Cardiac muscle cell (in vitro differentiated cells and primary cell): Measurements from ENCODE around the gene VTA1. TPM values are rescaled to one million over a fixed set of nuclear protein-coding genes. Genes with fewer than 3 reads are reported as not detected.
"Not testable (repeated sequence)": the region's sequence is repeated elsewhere in the genome, so short reads cannot be mapped to it uniquely, and the experiment has no call there.

Source experiments
- DNase-seq, 2 donors: peaks; one replicate each; pipeline versions ENCODE4 v3.0.0 to v3.0.0-alpha.2; 2010 to 2017; ENCODE audit warnings: low read depth in 1 of 2, low spot score in 1 of 2
- H3K27ac ChIP-seq: fragments of 200-600 bp; sonication (generic); 2 replicates; pipeline ENCODE4 v1.5.1; 2016
- H3K27me3 ChIP-seq: fragments of 200-600 bp; sonication (generic); 2 replicates; pipeline ENCODE4 v1.6.0; 2016; ENCODE audit warnings: control low read depth
- H3K36me3 ChIP-seq: fragments of 200-600 bp; sonication (generic); 2 replicates; pipeline ENCODE4 v1.5.1; 2016; ENCODE audit warnings: control low read depth
- H3K4me1 ChIP-seq: fragments of 200-600 bp; sonication (generic); 2 replicates; pipeline ENCODE4 v1.8.1; 2017; ENCODE audit warnings: low read depth, mild to moderate bottlenecking, mixed run types
- H3K4me3 ChIP-seq: fragments of 200-600 bp; sonication (generic); 2 replicates; pipeline ENCODE4 v1.5.1; 2016; ENCODE audit warnings: mild to moderate bottlenecking
- H3K9me3 ChIP-seq: fragments of 200-600 bp; sonication (generic); 2 replicates; pipeline ENCODE4 v1.5.1; 2017; ENCODE audit warnings: low read depth, mild to moderate bottlenecking, control low read depth
- polyA plus RNA-seq: library from polyadenylated mRNA; unstranded; fragments of >200 nt; fragmentation: Nextera tagmentation; extraction: Ambion mirVana; gene quantifications from 2 replicates; pipeline ENCODE4 v1.2.1, GENCODE V29; 2016
- total RNA-seq: library from RNA; depleted of rRNA; stranded (reverse); fragments of >200 nt; gene quantifications from 2 replicates; pipeline ENCODE4 v1.2.3, GENCODE V29; 2016
- TF ChIP-seq, protein P1 (sequence below): IDR thresholded peaks from 2 replicates; pipeline ENCODE4 v1.5.1; 2012; ENCODE audit warnings: low read depth, mild to moderate bottlenecking, low read length

The VTA1 gene
- total and polyA plus RNA-seq, 2 experiments from 2014 or later = 44.0 to 93.0 TPM

GRCh38 chr6:142185641-142186040 is 38.6 kb downstream of the VTA1 start:
- Histone ChIP-seq H3K9me3 (no peaks in the 10 kb centered on the region), H3K27ac (no peak overlapping the region), H3K4me3 (no peak overlapping the region), H3K4me1 (peaks cover 15% of the 10 kb centered on the region), H3K36me3 (no peaks in the 10 kb centered on the region), H3K27me3 (no peaks in the 10 kb centered on the region)
- TF ChIP-seq, protein P1, sequence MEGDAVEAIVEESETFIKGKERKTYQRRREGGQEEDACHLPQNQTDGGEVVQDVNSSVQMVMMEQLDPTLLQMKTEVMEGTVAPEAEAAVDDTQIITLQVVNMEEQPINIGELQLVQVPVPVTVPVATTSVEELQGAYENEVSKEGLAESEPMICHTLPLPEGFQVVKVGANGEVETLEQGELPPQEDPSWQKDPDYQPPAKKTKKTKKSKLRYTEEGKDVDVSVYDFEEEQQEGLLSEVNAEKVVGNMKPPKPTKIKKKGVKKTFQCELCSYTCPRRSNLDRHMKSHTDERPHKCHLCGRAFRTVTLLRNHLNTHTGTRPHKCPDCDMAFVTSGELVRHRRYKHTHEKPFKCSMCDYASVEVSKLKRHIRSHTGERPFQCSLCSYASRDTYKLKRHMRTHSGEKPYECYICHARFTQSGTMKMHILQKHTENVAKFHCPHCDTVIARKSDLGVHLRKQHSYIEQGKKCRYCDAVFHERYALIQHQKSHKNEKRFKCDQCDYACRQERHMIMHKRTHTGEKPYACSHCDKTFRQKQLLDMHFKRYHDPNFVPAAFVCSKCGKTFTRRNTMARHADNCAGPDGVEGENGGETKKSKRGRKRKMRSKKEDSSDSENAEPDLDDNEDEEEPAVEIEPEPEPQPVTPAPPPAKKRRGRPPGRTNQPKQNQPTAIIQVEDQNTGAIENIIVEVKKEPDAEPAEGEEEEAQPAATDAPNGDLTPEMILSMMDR = no peak
- no peak for DNase-seq

DNA sequence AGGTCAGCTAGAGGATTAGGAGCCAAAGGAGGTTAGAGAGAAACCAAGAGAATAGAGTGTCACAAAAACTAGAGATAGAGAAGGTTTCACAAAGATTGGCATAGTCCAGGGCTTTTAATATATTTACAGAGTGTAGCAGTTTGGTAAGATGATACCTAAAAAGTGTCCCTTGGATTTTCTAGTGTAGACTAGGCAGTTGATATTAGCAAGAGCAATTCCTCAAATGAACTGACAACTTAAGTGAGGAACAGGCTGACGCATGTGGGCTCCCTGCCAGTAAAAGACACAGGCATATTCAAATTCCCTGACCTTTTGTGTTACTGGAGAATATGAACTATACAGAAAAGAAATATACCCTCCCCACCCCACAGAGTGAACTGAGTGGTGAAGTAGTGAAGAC is 40.1 kb downstream of the VTA1 start:
- TF ChIP-seq, protein P1 = no peak

GRCh38 chr6:142188341-142188740 is 41.3 kb downstream of the VTA1 start:
- not testable (repeated sequence) for H3K27me3 ChIP-seq, DNase-seq, H3K4me3 ChIP-seq, H3K27ac ChIP-seq, H3K9me3 ChIP-seq, H3K36me3 ChIP-seq
- H3K4me1 ChIP-seq = peaks cover 15% of the 10 kb centered on the region

More for the DNA sequence above, 40.1 kb downstream of the VTA1 start:
- DNase-seq = peak; percentile 67 to 73
- Histone ChIP-seq H3K4me1 (peaks cover 15% of the 10 kb centered on the region), H3K36me3 (no peaks in the 10 kb centered on the region), H3K9me3 (no peaks in the 10 kb centered on the region), H3K27ac (peak overlapping the region; percentile 61), H3K27me3 (no peaks in the 10 kb centered on the region), H3K4me3 (no peak overlapping the region)

DNA sequence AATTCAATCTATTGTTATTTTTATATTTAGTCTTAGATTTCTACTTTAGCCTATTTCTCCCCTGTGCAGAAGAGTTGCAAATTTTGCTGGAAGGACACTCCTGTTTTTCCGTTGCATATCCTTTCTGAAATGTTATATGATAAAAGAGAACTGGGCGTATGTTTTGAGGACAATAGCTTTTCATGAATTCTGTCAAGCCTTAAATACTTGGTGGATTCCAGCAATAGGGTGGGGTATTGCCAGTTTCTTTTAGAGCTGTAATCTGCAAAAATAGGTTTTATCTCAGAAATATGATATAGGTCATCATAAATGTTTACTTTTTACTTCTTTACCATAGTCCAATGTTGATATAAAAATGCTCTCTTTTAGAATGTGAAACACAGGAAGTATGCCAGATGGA is 42.0 kb downstream of the VTA1 start:
- DNase-seq = no peak
- H3K27me3 ChIP-seq = no peaks in the 10 kb centered on the region
- peaks cover 15% of the 10 kb centered on the region for H3K4me1 ChIP-seq
- TF ChIP-seq, protein P1 = no peak
- H3K27ac ChIP-seq = no peak overlapping the region
- no peak overlapping the region for H3K4me3 ChIP-seq
- no peaks in the 10 kb centered on the region for H3K36me3 ChIP-seq
- no peaks in the 10 kb centered on the region for H3K9me3 ChIP-seq

DNA sequence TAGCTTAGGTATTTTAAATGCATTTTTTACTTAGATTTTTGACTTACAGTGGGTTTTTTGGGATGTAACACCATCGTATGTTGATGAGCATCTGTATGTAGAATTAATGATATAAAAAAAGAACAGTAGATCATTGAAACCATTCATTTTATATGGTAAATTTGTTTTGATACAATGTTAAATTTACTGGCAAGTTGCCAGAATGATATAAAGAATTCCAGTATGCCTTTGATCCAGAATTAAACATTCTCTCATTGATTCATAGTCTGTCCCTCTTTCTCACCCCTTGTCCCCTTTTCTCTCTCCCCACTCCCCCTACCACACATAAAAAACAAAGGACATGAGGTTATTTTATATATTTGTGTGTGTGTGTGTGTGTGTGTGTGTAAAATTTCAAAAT is 45.3 kb downstream of the VTA1 start:
- DNase-seq = no peak
- Histone ChIP-seq H3K36me3 (no peaks in the 10 kb centered on the region), H3K9me3 (no peaks in the 10 kb centered on the region), H3K27me3 (no peaks in the 10 kb centered on the region), H3K4me3 (no peak overlapping the region), H3K27ac (no peak overlapping the region), H3K4me1 (peaks cover 3% of the 10 kb centered on the region)
- TF ChIP-seq, protein P1 = no peak

DNA sequence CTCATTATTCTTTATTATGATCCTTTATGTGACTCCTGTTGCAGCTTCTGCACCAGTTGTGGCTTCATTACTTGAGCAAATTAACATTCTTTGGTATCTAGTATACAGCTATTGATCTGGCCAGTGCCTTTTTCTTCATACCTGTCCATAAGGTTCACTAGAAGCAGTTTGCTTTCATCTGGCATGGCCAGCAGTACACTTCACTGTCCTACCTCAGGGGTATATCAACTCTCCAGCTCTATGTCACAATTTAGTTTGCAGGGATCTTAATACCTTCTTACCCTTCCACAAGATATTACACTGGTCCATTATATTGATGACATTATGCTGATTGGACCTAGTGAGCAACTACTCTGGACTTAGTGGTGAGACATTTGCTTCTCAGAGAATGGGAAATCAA is 46.6 kb downstream of the VTA1 start:
- no peaks in the 10 kb centered on the region for H3K27me3 ChIP-seq
- TF ChIP-seq, protein P1 = no peak
- DNase-seq = no peak
- no peak overlapping the region for H3K27ac ChIP-seq
- H3K9me3 ChIP-seq = no peaks in the 10 kb centered on the region
- H3K4me3 ChIP-seq = no peak overlapping the region
- H3K4me1 ChIP-seq = no peaks in the 10 kb centered on the region
- H3K36me3 ChIP-seq = no peaks in the 10 kb centered on the region
